Measurements from ENCODE around the gene PAQR7.
A peak's percentile ranks its signal among the peaks of the same experiment; 100 is the strongest.
"Not testable (repeated sequence)": the region's sequence is repeated elsewhere in the genome, so short reads cannot be mapped to it uniquely, and the experiment has no call there.

PAQR7 gene

GRCh38 chr1:25839808-25840207 lies 35.7 kb downstream of the PAQR7 start:
- not testable (repeated sequence) for DNase-seq

GRCh38 chr1:25837262-25837875 lies 38.1 kb downstream of the PAQR7 start:
- DNase-seq = no peak

GRCh38 chr1:25836695-25837094 lies 38.8 kb downstream of the PAQR7 start:
- no peak for DNase-seq

- no peak for DNase-seq
Observed at GRCh38 chr1:25834894-25835293, 40.6 kb downstream of the PAQR7 start.

- no peak for DNase-seq
Observed at GRCh38 chr1:25833158-25833557, 42.4 kb downstream of the PAQR7 start.

GRCh38 chr1:25832336-25833037 lies 43.0 kb downstream of the PAQR7 start:
- no peak for DNase-seq

- DNase-seq = no peak
Observed at GRCh38 chr1:25831569-25832196, 43.8 kb downstream of the PAQR7 start.

GRCh38 chr1:25829046-25829445 lies 46.5 kb downstream of the PAQR7 start:
- no peak for DNase-seq

GRCh38 chr1:25828491-25828890 lies 47.0 kb downstream of the PAQR7 start:
- DNase-seq = no peak

- no peak for DNase-seq
Observed at GRCh38 chr1:25826571-25826970, 48.9 kb downstream of the PAQR7 start.

- DNase-seq = no peak
Observed at GRCh38 chr1:25825605-25826004, 49.9 kb downstream of the PAQR7 start.

- no peak for DNase-seq
Observed at GRCh38 chr1:25821630-25822091, 53.8 kb downstream of the PAQR7 start.

- DNase-seq = no peak
Observed at GRCh38 chr1:25821112-25821476, 54.4 kb downstream of the PAQR7 start.

GRCh38 chr1:25820247-25821111 lies 55.0 kb downstream of the PAQR7 start:
- DNase-seq = peak; percentile 49 to 61

GRCh38 chr1:25819491-25820246 lies 55.8 kb downstream of the PAQR7 start, which contains the start of gene MTFR1L:
Gene MTFR1L (plus strand): TSS chr1:25819954. CDS start chr1:25823105, 3,151 bp downstream.
- peak; percentile 52 to 66 for DNase-seq

- DNase-seq = no peak
Observed at GRCh38 chr1:25818569-25818968, 56.9 kb downstream of the PAQR7 start.

- DNase-seq = no peak
Observed at GRCh38 chr1:25817840-25818501, 57.5 kb downstream of the PAQR7 start.

GRCh38 chr1:25816112-25816718 lies 59.3 kb downstream of the PAQR7 start:
- no peak for DNase-seq

GRCh38 chr1:25815208-25816111 lies 60.0 kb downstream of the PAQR7 start:
- no peak for DNase-seq

GRCh38 chr1:25814549-25815087 lies 60.9 kb downstream of the PAQR7 start:
- no peak for DNase-seq

Measured in inflammatory macrophage treated with lipopolysaccharide for 1 hour (primary cell).